ENCODE measurements around the gene PLXDC2.

The PLXDC2 gene

DNA sequence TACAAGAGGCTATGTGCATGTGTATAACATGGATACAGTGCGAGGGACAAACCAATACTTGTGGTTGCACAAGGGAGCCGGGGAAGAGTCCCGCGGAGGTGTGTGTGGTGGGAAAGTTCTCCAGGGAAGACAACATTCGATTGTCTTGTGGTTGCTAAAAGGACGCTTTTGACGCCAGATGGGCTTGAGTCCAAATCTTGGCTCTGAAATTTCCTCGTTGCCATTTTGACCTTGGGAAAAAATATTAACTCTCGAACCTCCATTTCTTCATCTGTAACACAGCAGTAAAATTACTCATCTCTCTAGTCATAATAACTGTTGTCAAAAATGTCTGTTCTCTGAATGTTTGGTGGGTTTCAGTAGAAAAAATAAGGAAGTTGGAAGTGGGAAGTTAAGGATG is 16.5 kb downstream of the PLXDC2 start:
- ATAC-seq (ENCODE audit: insufficient read depth, low read depth), result no peak
- Histone ChIP-seq H4K20me1 (ENCODE audit: insufficient read depth, low read length) (no peaks in the 10 kb centered on the region), H3K27me3 (ENCODE audit: insufficient read depth, low read length, poor library complexity) (no peaks in the 10 kb centered on the region), H3K4me1 (ENCODE audit: insufficient read depth, low read length) (no peaks in the 10 kb centered on the region), H3K9me3 (ENCODE audit: insufficient read depth, low read length, severe bottlenecking) (no peaks in the 10 kb centered on the region), H2AFZ (ENCODE audit: low read depth, low read length) (no peak overlapping the region), H3K79me2 (ENCODE audit: insufficient read depth, low read length) (no peaks in the 10 kb centered on the region), H3K4me2 (ENCODE audit: insufficient read depth, low read length) (no peak overlapping the region), H3K4me3 (ENCODE audit: low read depth in 1 of 2, low read length in 2 of 2) (no peak overlapping the region), H3K27ac (ENCODE audit: low read length) (no peak overlapping the region), H3K9ac (ENCODE audit: low read depth, low read length) (no peak overlapping the region), H3K36me3 (ENCODE audit: insufficient read depth, low read length) (no peaks in the 10 kb centered on the region)
- TF ChIP-seq, protein P1, sequence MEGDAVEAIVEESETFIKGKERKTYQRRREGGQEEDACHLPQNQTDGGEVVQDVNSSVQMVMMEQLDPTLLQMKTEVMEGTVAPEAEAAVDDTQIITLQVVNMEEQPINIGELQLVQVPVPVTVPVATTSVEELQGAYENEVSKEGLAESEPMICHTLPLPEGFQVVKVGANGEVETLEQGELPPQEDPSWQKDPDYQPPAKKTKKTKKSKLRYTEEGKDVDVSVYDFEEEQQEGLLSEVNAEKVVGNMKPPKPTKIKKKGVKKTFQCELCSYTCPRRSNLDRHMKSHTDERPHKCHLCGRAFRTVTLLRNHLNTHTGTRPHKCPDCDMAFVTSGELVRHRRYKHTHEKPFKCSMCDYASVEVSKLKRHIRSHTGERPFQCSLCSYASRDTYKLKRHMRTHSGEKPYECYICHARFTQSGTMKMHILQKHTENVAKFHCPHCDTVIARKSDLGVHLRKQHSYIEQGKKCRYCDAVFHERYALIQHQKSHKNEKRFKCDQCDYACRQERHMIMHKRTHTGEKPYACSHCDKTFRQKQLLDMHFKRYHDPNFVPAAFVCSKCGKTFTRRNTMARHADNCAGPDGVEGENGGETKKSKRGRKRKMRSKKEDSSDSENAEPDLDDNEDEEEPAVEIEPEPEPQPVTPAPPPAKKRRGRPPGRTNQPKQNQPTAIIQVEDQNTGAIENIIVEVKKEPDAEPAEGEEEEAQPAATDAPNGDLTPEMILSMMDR (IDR thresholded peaks at IDR 0.05; ENCODE audit: borderline replicate concordance, extremely low read depth, low read length, poor library complexity, severe bottlenecking), result no peak
- TF ChIP-seq EZH2 (IDR thresholded peaks at IDR 0.05; ENCODE audit: borderline replicate concordance, low read depth, low read length, severe bottlenecking), result no peak
- no peak for DNase-seq

GRCh38 chr10:19833170-19833824 is 17.1 kb downstream of the PLXDC2 start:
- Histone ChIP-seq H3K4me1 (ENCODE audit: insufficient read depth, low read length) (no peaks in the 10 kb centered on the region), H3K4me2 (ENCODE audit: insufficient read depth, low read length) (no peak overlapping the region), H3K9ac (ENCODE audit: low read depth, low read length) (no peak overlapping the region), H4K20me1 (ENCODE audit: insufficient read depth, low read length) (no peaks in the 10 kb centered on the region), H3K27me3 (ENCODE audit: insufficient read depth, low read length, poor library complexity) (no peaks in the 10 kb centered on the region), H3K36me3 (ENCODE audit: insufficient read depth, low read length) (no peaks in the 10 kb centered on the region), H2AFZ (ENCODE audit: low read depth, low read length) (no peak overlapping the region), H3K79me2 (ENCODE audit: insufficient read depth, low read length) (no peaks in the 10 kb centered on the region), H3K4me3 (ENCODE audit: low read depth in 1 of 2, low read length in 2 of 2) (no peak overlapping the region), H3K9me3 (ENCODE audit: insufficient read depth, low read length, severe bottlenecking) (no peaks in the 10 kb centered on the region), H3K27ac (ENCODE audit: low read length) (no peak overlapping the region)
- no peak for DNase-seq
- TF ChIP-seq EZH2 (IDR thresholded peaks at IDR 0.05; ENCODE audit: borderline replicate concordance, low read depth, low read length, severe bottlenecking), result no peak
- TF ChIP-seq, protein P1 (IDR thresholded peaks at IDR 0.05; ENCODE audit: borderline replicate concordance, extremely low read depth, low read length, poor library complexity, severe bottlenecking), result no peak
- no peak for ATAC-seq (ENCODE audit: insufficient read depth, low read depth)

- H3K4me1 ChIP-seq (ENCODE audit: insufficient read depth, low read length), result no peaks in the 10 kb centered on the region
- H3K9ac ChIP-seq (ENCODE audit: low read depth, low read length), result no peak overlapping the region
- no peaks in the 10 kb centered on the region for H4K20me1 ChIP-seq (ENCODE audit: insufficient read depth, low read length)
- no peak overlapping the region for H2AFZ ChIP-seq (ENCODE audit: low read depth, low read length)
- H3K27me3 ChIP-seq (ENCODE audit: insufficient read depth, low read length, poor library complexity), result no peaks in the 10 kb centered on the region
- no peak overlapping the region for H3K4me2 ChIP-seq (ENCODE audit: insufficient read depth, low read length)
- no peak overlapping the region for H3K4me3 ChIP-seq (ENCODE audit: low read depth in 1 of 2, low read length in 2 of 2)
- H3K36me3 ChIP-seq (ENCODE audit: insufficient read depth, low read length), result no peaks in the 10 kb centered on the region
- H3K9me3 ChIP-seq (ENCODE audit: insufficient read depth, low read length, severe bottlenecking), result no peaks in the 10 kb centered on the region
- TF ChIP-seq EZH2 (IDR thresholded peaks at IDR 0.05; ENCODE audit: borderline replicate concordance, low read depth, low read length, severe bottlenecking), result no peak
- TF ChIP-seq, protein P1 (IDR thresholded peaks at IDR 0.05; ENCODE audit: borderline replicate concordance, extremely low read depth, low read length, poor library complexity, severe bottlenecking), result no peak
- H3K79me2 ChIP-seq (ENCODE audit: insufficient read depth, low read length), result no peaks in the 10 kb centered on the region
- DNase-seq, result no peak
- H3K27ac ChIP-seq (ENCODE audit: low read length), result no peak overlapping the region
- ATAC-seq (ENCODE audit: insufficient read depth, low read depth), result no peak
Measured at GRCh38 chr10:19835952-19836351, 19.7 kb downstream of the PLXDC2 start.

Measured in DND-41 (cell line).